Liver (tissue), 3 donors: ENCODE results near the gene TM9SF1.

Source experiments
- GABPA ChIP-seq, 2 donors: IDR thresholded peaks in 1 of 2; conservative IDR thresholded peaks in 1 of 2; 2 replicates each; pipeline ENCODE4 v1.6.1; 2016; ENCODE audit warnings: antibody characterized with exemption in 2 of 2, mild to moderate bottlenecking in 1 of 2, moderate library complexity in 1 of 2
- RXRA ChIP-seq, 2 donors: IDR thresholded peaks; 2 replicates each; pipeline ENCODE4 v1.6.1; 2017 to 2018; ENCODE audit warnings: antibody characterized with exemption in 2 of 2, mild to moderate bottlenecking in 1 of 2
- SP1 ChIP-seq: IDR thresholded peaks from 2 replicates; pipeline ENCODE4 v1.6.1; 2018; ENCODE audit warnings: antibody characterized with exemption, mild to moderate bottlenecking
- TAF1 ChIP-seq: conservative IDR thresholded peaks from 2 replicates; pipeline ENCODE4 v1.6.1; 2016; ENCODE audit warnings: antibody characterized with exemption, mild to moderate bottlenecking
- YY1 ChIP-seq: IDR thresholded peaks from 2 replicates; pipeline ENCODE4 v1.6.1; 2016; ENCODE audit warnings: antibody characterized with exemption, mild to moderate bottlenecking
- TF ChIP-seq, protein P1 (sequence below): fragments of 150-350 bp; IDR thresholded peaks from 2 replicates; pipeline ENCODE4 v1.5.1; 2017; ENCODE audit warnings: improper control_type of control experiment, low read depth, low read length; ENCODE audit not compliant: missing input control
- TF ChIP-seq, protein P2 (sequence below): IDR thresholded peaks from 2 replicates; pipeline ENCODE4 v1.6.1; 2016; ENCODE audit warnings: antibody characterized with exemption
- TF ChIP-seq, protein P3 (sequence below): IDR thresholded peaks from 2 replicates; pipeline ENCODE4 v1.6.1; 2016; ENCODE audit warnings: antibody characterized with exemption, mild to moderate bottlenecking
- donor health status: healthy.
- donor health status: healthy.

DNA sequence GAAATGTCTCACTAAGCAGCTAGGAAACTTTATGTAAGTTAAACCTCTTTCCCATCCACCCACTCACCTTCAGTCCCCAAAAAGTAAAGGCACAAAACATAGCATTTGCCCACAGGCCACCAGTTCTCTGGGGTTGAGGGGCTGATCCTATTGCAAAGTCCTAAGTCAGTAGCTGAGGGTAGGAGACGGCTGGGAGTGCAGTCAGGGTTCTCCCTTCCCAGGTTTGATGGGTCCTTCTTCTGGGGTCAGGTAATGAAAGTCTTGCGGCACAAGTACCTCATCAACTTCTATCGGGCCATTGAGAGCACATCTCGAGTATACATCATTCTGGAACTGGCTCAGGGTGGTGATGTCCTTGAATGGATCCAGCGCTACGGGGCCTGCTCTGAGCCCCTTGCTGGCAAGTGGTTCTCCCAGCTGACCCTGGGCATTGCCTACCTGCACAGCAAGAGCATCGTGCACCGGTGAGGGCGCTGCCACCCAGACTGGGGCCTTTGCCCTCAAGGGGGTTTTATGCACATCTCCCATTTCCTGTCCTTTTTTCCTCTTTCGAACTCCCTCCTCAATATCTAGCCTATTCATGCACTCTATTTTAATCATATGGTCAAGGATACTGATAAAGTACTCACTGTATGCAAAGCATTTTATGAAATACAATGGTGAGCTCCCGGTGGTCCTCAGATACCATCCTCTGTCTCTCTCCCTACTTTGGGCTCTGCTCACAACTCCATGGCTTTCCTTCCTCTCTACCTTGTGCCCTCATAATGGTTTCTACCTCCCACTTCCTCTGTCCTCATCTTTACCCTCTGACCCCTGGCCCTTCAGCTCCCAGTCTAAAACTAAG lies 11.2 kb upstream of the TM9SF1 start:
- TF ChIP-seq, protein P1, sequence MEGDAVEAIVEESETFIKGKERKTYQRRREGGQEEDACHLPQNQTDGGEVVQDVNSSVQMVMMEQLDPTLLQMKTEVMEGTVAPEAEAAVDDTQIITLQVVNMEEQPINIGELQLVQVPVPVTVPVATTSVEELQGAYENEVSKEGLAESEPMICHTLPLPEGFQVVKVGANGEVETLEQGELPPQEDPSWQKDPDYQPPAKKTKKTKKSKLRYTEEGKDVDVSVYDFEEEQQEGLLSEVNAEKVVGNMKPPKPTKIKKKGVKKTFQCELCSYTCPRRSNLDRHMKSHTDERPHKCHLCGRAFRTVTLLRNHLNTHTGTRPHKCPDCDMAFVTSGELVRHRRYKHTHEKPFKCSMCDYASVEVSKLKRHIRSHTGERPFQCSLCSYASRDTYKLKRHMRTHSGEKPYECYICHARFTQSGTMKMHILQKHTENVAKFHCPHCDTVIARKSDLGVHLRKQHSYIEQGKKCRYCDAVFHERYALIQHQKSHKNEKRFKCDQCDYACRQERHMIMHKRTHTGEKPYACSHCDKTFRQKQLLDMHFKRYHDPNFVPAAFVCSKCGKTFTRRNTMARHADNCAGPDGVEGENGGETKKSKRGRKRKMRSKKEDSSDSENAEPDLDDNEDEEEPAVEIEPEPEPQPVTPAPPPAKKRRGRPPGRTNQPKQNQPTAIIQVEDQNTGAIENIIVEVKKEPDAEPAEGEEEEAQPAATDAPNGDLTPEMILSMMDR: no peak
- TF ChIP-seq YY1 (no peak), TAF1 (no peak), SP1 (no peak), GABPA (IDR thresholded peaks at IDR 0.05 in 1 of 2, conservative IDR thresholded peaks at IDR 0.05 in 1 of 2) (no peak), RXRA (IDR thresholded peaks at IDR 0.05) (no peak)
- TF ChIP-seq, protein P2, sequence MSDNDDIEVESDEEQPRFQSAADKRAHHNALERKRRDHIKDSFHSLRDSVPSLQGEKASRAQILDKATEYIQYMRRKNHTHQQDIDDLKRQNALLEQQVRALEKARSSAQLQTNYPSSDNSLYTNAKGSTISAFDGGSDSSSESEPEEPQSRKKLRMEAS: no peak
- TF ChIP-seq, protein P3, sequence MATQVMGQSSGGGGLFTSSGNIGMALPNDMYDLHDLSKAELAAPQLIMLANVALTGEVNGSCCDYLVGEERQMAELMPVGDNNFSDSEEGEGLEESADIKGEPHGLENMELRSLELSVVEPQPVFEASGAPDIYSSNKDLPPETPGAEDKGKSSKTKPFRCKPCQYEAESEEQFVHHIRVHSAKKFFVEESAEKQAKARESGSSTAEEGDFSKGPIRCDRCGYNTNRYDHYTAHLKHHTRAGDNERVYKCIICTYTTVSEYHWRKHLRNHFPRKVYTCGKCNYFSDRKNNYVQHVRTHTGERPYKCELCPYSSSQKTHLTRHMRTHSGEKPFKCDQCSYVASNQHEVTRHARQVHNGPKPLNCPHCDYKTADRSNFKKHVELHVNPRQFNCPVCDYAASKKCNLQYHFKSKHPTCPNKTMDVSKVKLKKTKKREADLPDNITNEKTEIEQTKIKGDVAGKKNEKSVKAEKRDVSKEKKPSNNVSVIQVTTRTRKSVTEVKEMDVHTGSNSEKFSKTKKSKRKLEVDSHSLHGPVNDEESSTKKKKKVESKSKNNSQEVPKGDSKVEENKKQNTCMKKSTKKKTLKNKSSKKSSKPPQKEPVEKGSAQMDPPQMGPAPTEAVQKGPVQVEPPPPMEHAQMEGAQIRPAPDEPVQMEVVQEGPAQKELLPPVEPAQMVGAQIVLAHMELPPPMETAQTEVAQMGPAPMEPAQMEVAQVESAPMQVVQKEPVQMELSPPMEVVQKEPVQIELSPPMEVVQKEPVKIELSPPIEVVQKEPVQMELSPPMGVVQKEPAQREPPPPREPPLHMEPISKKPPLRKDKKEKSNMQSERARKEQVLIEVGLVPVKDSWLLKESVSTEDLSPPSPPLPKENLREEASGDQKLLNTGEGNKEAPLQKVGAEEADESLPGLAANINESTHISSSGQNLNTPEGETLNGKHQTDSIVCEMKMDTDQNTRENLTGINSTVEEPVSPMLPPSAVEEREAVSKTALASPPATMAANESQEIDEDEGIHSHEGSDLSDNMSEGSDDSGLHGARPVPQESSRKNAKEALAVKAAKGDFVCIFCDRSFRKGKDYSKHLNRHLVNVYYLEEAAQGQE: no peak
